NCI-H1930 (cell line): ENCODE measurements around the gene ZNF324B.
A peak's percentile ranks its signal among the peaks of the same experiment; 100 is the strongest.
"Not testable (repeated sequence)": the region's sequence is repeated elsewhere in the genome, so short reads cannot be mapped to it uniquely, and the experiment has no call there.

Experiments
- DNase-seq, 2 experiments: peaks; one replicate each; lab custom pipeline; 2025; lab: John Stamatoyannopoulos, UW

ZNF324B gene

DNA sequence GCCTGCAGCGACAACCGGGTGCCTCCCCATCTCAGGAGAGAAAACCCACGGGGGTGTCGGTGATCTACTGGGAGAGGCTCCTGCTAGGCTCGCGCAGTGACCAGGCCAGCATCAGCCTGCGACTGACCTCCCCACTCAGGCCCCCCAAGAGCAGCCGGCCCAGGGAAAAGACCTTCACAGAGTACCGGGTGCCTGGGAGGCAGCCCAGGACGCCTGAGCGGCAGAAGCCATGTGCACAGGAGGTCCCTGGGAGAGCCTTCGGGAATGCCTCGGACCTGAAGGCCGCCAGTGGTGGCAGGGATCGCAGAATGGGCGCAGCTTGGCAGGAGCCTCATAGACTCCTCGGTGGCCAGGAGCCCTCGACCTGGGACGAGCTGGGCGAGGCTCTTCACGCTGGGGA, 3.9 kb downstream of the ZNF324B start:
- DNase-seq, result no peak

DNA sequence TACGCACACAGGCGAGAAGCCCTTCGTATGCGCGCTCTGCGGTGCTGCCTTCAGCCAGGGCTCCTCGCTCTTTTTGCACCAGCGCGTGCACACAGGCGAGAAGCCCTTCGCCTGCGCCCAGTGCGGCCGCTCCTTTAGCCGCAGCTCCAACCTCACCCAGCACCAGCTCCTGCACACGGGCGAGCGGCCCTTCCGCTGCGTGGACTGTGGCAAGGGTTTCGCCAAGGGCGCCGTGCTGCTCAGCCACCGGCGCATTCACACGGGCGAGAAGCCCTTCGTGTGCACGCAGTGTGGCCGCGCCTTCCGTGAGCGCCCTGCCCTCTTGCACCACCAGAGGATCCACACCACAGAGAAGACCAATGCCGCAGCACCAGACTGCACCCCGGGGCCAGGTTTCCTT, 4.7 kb downstream of the ZNF324B start:
- DNase-seq, result no peak

DNA sequence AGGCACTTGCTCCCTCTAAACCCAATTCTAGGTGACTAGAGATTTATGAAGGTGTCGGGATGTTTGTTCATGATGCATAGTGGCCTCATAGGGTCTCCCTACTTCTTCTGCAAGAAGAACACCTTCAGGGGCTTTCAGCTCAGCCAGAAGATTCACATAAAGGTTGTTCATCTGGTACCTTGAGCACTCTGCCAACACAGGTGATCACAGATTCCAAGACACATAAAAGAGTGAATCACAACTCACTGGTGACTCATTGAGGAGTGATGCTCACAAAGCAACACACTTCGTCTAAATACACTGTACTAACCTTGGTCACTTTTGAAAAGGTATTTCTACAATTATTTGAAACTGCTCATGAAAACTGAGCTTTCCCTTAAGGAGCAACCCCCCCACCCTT, 8.6 kb downstream of the ZNF324B start:
- no peak for DNase-seq

DNA sequence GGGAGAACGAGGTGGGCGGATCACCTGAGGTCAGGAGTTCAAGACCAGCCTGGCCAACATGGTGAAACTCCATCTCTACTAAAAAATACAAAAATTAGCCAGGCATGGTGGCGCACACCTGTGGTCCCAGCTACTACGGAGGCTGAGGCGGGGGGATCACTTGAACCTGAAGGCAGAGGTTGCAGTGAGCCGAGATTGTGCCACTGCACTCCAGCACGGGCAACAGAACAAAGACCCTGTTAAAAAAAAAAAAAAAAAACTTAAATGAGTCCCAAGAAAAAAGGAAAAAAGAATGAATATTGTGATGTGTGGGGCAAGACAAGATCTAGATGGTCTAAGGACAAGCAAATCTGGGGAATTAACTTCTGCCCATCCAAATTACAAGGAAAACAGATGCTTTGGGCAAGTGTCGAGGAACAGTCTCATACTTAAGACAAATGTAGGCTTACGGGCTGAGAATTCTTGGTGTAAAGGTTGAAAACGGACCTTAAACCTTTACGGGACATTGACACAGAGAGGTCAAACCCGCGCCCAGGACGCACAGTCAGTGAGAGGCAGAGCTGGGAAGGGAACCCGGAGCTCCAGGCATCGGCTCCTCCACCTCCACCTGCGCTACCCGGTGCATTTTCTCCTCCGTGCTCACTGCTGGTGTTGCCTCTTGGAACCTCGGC, 14.8 kb downstream of the ZNF324B start:
- no peak for DNase-seq

DNA sequence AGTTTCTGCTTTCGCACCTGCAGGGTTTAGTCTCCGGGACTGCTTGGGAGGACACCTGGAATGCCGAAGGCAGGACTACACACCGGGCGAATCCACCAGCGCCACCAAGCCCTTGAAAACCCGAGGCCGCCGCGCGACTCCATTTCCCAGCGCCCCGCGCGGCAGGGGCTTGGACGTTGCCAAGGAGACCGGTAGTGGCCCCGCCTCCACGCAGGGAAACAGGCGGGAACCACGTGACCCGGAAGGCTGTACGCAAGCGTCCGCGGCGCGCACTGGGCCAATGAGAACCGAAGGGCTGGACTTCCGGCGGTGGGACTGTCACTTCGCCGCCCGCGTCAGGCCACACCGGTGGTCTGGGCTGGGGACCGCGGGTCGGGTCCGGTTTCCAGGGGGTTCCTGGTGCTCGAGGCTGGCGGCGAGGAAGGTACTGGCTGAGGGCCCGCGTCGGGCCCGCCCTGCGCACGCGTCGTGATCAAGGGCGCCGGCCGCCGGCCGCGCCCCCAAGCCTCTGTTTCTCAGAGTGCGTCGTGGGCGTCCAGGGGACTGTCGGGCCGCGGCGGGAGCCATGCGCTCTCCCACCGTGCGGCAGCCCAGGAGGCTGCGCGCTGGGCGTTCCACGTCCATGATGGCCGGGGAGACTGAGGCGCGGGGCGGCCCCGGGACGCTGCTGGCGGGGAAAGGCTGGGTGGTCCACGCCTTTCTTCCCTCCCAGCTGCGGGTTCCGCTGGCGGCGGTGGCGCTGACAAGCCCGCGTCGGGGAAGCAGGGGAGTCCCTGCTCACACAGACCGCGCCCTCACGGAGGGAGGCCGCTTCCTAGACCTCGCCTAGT, 15.6 kb downstream of the ZNF324B start, which contains the start of gene ZNF324:
TSS of gene ZNF324 (plus strand) at position 321 of the 830 bp plus-strand sequence. CDS start 2,106 bp downstream, outside the sequence.
- peak; percentile 98 to 99 for DNase-seq

DNA sequence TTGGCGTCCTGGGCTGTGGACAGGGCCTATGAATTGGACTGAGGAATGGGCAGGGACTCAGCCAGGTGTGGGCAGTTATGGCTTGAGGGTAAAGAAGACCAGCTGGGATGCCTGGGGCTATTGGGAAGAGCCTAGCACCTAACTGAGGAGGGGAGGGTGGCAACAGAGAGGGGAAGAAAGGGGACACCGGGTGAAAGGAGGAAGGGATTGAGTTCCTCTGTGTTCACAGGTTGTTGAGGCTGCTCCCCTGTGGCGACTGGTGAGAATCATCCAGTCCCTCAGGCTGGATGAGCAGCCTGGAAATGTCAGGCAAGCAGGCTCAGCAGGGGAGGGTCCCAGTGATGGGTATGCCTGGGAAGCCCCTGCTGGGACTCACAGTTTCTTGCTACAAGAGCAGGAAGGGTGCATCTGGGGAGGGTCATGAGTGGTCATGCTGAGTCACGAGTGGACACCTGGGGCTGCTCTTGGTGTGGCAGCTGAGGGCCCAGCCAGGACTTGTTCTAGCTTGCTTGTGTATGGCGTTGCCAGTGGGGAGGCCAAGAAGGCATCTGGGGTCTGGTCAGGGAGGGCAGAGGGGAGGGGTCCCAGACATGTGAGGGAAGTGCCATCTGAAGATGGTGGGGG, 16.9 kb downstream of the ZNF324B start:
- DNase-seq, result no peak

DNA sequence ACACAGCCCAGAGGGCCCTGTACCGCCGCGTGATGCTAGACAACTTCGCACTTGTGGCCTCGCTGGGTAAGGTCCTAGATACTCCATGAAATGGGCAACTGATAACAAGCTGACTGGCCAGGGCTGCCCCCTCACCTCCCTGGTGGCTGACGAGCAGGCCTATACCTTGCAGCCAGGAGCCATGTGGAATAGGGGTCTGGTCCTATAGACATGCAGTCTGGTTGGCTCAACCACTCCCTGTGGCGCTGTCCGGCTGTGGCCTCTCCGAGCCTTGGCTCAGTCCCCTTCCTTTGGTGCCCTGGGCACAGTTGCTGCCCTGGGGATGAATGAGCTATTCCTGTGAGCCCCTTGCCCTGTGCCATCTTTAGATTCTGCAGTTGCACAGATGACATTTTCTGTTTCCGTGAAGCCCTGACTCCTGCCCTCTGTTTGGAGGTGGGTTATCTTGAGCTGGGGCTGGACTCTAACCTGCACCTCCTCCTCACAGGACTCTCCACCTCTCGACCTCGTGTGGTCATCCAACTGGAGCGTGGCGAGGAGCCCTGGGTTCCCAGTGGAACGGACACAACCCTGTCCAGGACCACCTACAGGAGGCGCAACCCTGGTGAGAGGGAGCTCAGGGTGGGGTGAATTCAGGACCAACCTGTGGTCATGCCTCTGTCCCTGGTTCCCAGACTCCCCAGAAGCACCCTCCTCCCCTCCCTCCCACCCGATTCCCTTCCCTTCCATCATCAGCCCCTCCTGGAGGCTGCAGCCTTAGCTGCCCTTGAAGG, 18.0 kb downstream of the ZNF324B start:
- no peak for DNase-seq

DNA sequence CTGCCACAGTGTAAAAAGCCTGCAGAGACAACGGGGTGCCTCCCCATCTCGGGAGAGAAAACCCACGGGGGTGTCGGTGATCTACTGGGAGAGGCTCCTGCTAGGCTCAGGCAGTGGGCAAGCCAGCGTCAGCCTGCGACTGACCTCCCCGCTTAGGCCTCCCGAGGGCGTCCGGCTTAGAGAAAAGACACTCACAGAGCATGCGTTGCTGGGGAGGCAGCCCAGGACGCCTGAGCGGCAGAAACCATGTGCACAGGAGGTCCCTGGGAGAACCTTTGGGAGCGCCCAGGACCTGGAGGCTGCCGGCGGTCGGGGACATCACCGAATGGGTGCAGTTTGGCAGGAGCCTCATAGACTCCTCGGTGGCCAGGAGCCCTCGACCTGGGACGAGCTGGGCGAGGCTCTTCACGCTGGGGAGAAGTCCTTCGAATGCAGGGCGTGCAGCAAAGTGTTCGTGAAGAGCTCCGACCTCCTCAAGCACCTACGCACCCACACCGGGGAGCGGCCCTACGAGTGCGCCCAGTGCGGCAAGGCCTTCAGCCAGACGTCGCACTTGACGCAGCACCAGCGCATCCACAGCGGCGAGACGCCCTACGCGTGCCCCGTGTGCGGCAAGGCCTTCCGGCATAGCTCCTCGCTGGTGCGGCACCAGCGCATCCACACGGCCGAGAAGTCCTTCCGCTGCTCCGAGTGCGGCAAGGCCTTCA, 19.6 kb downstream of the ZNF324B start:
- not testable (repeated sequence) for DNase-seq

DNA sequence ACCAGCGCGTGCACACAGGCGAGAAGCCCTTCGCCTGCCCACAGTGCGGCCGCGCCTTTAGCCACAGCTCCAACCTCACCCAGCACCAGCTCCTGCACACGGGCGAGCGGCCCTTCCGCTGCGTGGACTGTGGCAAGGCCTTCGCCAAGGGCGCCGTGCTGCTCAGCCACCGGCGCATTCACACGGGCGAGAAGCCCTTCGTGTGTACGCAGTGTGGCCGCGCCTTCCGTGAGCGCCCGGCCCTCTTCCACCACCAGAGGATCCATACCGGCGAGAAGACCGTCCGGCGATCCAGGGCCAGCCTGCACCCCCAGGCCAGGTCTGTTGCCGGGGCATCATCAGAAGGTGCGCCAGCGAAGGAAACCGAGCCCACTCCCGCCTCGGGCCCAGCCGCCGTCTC, 20.3 kb downstream of the ZNF324B start:
- no peak for DNase-seq

DNA sequence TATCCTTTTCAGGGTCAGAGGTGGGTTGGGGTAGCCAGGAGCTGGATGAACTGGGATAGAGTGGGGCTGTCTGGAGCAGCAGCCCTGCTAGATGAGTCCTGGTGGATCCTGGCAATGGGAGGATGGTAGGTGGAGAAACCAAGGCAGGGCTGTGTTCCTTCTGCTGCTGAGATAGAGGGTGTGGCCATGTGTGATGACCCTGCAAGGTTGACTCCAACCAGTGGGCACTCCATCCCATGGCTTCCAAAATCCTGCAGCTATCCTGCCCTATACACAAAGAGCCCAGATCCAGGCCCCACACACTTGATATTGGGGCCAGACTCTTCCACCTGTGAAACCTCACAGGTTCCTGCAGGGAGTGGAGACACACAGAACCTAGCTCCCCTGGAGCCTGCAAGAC, 22.4 kb downstream of the ZNF324B start:
- DNase-seq, result no peak

DNA sequence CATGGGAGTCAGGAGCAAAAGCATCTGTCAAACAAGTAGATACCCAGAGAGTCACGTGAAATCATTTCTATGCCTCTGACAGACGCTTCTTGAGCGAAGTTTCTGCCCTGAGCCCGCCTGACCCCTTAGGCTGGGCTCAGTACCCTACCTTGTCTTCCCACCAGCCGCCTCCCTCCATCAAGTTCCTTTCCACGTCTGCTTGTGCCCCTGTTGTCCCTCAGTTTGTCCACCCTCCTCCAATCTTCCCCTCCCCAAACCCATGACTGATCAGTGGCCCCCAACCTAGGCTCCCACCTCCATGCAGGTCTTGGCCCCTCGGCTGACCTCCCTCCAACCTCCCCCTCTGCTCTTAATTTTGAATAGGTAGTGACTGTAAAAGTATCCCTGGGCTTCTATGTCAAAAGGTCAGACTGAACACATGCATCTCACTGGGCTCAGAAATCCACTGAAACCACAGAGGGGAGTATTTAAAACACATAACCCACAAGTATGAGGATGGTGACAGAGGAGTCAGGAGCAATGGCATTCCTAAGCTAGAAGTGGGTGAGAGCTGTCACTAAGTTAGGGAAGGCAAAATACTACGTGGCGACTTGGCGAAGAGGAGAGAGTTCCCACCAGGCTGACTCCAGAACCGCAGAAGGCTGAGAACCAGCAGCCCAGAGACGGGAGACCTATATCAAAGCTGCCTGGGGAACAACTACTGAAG, 23.0 kb downstream of the ZNF324B start:
- DNase-seq, result no peak

DNA sequence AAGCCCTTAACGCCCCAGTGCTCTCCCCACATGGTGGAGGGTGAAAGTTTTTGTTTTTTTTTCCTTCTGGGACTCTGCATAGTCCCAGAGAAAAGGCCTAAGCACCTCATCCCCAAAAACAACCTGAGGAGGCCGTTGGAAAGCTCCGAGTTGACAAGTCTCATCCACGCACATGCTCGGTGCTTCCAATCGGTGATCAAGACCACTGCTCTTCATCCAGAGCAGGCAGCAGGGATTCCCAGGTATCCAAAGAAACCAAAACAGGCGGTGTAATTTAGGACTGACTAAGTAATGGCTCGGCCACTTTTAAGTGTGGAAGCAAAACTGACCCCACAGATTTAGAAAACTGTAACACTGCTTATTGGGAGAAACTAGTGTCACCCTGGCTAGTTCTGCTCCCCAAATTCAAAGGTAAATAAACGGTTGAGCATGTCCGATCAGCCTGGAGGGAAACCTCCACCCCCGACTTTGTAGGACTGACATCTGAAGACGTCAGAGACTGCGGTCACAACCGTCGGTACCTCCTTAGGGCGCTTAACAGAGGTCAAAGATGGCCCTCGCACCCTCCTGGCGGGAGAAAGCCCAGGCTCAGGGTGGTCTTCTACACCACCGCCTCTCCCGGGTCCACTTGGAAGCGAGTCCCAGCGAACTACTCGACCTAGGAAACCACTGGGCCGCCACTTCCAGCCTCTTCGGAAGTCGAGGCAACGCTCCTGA, 23.7 kb downstream of the ZNF324B start:
- DNase-seq, result no peak

DNA sequence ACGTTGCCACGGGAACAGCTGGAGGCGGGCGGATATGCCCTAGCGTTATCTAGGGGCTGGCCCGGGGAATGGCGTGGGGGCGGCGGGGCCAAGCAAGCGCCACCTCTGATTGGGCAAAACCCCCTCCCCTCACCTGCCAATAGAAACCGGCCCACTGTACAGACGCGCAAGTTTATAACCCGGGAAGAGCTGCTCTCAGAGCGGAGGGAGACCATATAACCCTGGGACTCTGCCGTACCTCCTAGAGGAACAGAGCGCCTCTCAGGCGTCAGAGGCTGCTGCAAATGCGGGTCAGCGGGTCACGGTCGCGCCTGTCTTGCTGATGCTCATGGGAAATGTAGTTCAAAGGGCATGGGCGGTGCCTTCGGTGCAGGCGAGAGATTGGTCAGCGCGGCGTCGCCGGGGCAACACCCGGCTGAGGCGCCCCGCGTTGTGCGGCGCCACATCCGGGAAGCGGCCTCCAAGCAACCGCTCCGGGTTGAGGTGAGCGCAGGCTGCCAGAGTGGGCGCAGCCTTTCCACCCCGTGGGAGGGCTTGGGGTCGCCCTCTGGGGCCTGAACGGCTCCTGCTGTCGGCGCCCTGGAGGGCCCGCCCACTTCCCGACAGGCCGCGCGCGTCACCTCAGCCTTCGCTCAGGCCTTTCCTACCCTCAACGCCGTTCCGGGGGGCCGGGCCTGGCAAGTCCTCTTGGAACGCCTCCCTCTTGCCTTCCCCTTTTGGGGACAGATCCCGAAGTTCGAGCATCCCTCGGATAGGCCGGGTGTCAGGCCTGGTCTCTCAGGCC, 24.5 kb downstream of the ZNF324B start, which contains the start of gene ZNF446:
TSS of gene ZNF446 (plus strand) at position 639 of the 784 bp plus-strand sequence. CDS start 867 bp downstream, outside the sequence.
- peak; percentile 99 for DNase-seq

DNA sequence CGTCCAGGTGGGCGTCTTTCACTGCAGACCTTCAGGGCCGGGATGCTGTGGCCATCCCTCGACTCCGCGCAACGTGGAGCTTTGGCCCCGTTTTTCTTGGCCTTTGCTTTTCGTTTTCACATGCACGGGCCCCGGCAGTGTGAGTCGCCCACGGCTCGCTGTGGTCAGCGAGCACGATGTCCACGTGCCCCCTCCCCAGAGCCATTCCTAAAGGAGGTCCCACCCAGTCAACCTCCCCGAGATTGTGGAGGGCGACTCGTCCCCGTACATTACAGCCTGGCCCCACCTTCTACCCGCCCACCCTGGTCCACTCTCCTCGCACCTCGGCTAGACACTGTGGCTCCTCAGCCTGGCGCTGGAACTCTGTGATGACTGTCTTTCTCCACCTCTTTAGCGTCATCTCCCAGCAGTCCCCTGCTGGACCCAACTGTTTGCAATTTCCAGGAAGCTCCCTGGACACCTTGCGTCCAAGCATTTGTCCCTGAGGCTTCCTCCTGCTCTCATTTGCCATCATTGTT, 25.1 kb downstream of the ZNF324B start:
- no peak for DNase-seq

DNA sequence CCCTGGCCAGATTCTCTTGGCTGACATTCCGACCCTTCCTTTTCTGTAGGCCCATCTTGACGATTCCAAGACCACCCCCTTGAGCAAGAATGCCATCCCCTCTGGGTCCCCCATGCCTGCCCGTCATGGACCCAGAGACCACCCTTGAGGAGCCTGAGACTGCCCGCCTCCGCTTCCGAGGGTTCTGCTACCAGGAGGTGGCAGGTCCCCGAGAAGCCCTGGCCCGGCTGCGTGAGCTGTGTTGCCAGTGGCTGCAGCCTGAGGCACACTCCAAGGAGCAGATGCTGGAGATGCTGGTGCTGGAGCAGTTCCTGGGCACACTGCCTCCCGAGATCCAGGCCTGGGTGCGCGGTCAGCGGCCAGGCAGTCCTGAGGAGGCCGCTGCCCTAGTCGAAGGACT, 25.7 kb downstream of the ZNF324B start:
- DNase-seq, result no peak

DNA sequence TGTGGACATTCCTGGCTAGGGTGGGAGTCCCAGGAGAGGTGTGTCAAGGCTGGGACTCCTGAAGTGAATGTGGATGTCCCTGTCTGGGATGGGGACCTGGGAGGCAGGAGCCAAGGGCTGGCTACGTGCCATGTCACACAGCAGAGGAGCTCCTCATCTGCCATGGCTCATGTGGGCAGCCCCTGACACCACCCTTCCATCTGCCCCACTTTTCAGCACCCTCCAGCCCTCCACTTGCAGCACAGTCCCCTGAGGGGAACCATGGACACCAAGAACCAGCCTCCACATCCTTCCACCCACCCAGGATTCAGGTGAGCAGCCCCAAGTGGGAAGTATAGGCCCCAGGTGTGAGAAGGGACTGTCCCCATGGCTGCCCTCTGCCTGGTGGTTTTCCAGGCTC, 26.4 kb downstream of the ZNF324B start:
- DNase-seq, result no peak

DNA sequence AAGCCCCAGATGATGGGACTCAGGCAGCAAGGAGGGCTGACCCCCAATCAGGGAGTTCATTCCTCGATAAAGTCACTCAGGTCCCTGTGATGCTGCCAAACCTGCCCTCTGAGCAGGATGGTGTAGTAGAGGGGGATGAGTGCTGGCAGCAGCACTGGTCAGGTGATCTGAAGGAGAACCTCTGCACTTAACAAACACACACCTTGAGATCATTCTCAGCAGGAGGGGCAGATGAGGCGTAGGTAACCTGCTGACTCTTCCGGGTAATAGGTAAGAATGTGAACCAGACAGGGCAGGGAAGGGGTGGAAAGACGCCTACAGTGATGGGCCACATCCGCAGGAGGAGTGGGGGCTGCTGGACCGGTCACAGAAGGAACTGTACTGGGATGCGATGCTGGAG, 27.9 kb downstream of the ZNF324B start:
- no peak for DNase-seq

DNA sequence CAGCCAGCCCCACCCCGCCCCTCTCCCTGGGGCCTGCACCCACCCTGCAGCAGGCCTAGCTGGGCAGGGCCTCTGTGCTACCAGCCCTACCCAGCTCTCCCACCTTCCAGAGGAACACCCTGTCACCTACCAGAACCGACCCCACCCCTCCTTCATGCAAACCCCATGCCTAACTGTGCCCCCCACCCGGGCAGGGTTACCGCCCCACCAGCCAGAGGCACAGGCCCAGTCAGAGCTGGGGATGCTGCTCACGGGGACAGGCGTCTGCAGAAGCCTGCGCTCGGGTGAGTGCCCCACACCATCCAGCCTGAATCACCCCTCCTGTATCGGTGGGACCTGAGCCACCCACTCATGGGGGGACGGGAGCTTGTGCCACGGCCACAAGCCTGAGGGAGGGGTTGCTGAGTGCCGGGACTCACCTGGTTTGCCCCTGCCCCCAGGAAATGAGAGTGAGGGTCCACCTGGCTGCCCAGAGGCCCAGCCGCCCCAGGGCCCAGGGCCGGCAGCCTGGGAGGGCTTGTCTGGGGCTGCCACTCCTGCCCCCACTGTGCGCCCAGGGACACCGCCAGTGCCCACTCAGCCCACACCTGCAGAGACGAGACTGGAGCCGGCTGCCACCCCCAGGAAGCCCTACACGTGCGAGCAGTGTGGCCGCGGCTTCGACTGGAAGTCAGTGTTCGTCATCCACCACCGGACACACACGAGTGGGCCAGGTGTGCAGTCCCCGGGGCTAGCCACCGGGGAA, 28.5 kb downstream of the ZNF324B start:
- DNase-seq, result no peak
